Sigmoid colon (tissue), 7 donors: ENCODE measurements around the gene HABP4. TPM values are rescaled to one million over a fixed set of nuclear protein-coding genes. Genes with fewer than 3 reads are reported as not detected.

ENCODE experiments used
- DNase-seq: peaks from one replicate; pipeline ENCODE4 v3.0.0-alpha.2; 2019
- H3K27ac ChIP-seq, 4 donors: fragments of 200-600 bp; sonication (generic); one replicate each; pipeline ENCODE4 v1.5.1; 2016 to 2019; ENCODE audit warnings: mild to moderate bottlenecking in 1 of 4
- H3K27me3 ChIP-seq, 3 donors: fragments of 200-600 bp; sonication (generic); one replicate each; pipeline ENCODE4 v1.5.1; 2019; ENCODE audit warnings: mild to moderate bottlenecking in 1 of 3
- H3K36me3 ChIP-seq, 4 donors: fragments of 200-600 bp; sonication (generic); one replicate each; pipeline ENCODE4 v1.5.1; 2016 to 2019
- H3K4me1 ChIP-seq, 4 donors: fragments of 200-600 bp; sonication (generic); one replicate each; pipeline ENCODE4 v1.5.1; 2017 to 2019
- H3K4me3 ChIP-seq, 4 donors: fragments of 200-600 bp; sonication (generic); one replicate each; pipeline ENCODE4 v1.5.1; 2017 to 2019; ENCODE audit warnings: mild to moderate bottlenecking in 2 of 4, moderate library complexity in 1 of 4
- H3K9me3 ChIP-seq, 4 donors: fragments of 200-600 bp in 3 of 4; sonication (generic) in 3 of 4; one replicate each; pipeline versions ENCODE4 v1.5.1 to v1.6.1; 2013 to 2019
- EP300 ChIP-seq, 4 donors: sonication (generic); formaldehyde crosslinking; IDR thresholded peaks; one replicate each; pipeline ENCODE4 v1.6.1; 2017; ENCODE audit warnings: antibody characterized with exemption in 4 of 4
- POLR2A ChIP-seq, 2 donors: fragments of 450-650 bp; IDR thresholded peaks; one replicate each; pipeline ENCODE4 v1.6.1; 2016; ENCODE audit warnings: antibody characterized with exemption in 2 of 2, mild to moderate bottlenecking in 2 of 2, moderate library complexity in 2 of 2
- POLR2AphosphoS5 ChIP-seq, 4 donors: sonication (generic); formaldehyde crosslinking; IDR thresholded peaks; one replicate each; pipeline ENCODE4 v1.6.1; 2017; ENCODE audit warnings: antibody characterized with exemption in 4 of 4
- WGBS, 2 donors: extraction: QIAGEN DNeasy Blood & Tissue Kit; methylation state at CpG; one replicate each; pipeline ENCODE4 v1.1.7; 2013; 5-methylcytosine and 5-hydroxymethylcytosine counted together
- intact Hi-C: fragments of 100-400 bp; cut with DNase I; formaldehyde crosslinking; loops from one replicate; pipeline ENCODE4 v1.15.1; 2023
- polyA plus RNA-seq, 3 donors: library from polyadenylated mRNA; stranded (reverse); fragments of 200-250 nt; gene quantifications; one replicate each; pipeline ENCODE4 v1.2.3, GENCODE V29; 2013
- total RNA-seq, 4 donors: library from RNA; depleted of rRNA; stranded (reverse); fragments of >200 nt; gene quantifications; one replicate each; pipeline ENCODE4 v1.1.0, GENCODE V29; 2016
- TF ChIP-seq, protein P1 (sequence below), 4 experiments: fragments of 450-650 bp in 3 of 4; fragments of 200-600 bp in 1 of 4; IDR thresholded peaks; one replicate each; pipeline ENCODE4 v1.5.1; 2016 to 2019; ENCODE audit warnings: antibody characterized with exemption in 4 of 4, mild to moderate bottlenecking in 3 of 4, moderate library complexity in 2 of 4
- donor health status: healthy with polysubstance abuse.
- donor health status: Bipolar disorder and iron deficiency.
- donor health status: healthy.

Gene HABP4
- total and polyA plus RNA-seq, 7 donors: 2.5 to 23.5 (median 12.5) TPM

DNA sequence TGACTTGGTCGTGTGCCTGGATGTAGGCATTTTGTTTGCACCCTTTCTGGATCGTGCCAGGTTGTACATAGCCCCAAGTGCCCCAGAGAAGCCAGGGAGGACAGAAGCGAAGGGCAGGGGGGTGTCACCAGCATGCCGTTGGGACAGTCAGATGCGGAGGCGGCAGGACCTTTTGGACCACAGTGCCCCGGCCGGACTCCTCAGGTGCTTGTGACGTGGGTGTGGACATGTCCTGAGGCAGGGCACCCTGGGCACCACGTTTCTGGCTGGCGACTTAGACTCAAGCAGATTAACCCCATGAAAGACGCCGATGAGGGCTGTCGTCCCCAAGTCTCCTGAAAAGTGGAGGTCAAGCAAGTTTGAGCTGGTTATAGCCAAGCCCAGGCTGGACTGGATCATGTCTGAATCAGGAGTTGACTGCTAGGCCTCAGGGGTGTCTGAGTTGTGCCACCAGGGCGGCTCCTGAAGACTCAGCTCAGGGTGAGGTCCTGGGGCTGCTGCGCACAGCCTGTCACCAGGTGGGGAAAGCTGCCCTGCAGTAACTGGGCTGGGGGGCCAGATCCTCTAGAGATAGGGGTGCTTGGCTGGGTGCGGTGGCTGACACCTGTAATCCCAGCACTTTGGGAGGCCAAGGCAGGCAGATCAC is 42.0 kb downstream of the HABP4 start:
- Histone ChIP-seq H3K27me3 (no peaks in the 10 kb centered on the region), H3K4me1 (peaks cover 0 to 11% (median 3%) of the 10 kb centered on the region in 4 donors), H3K9me3 (no peaks in the 10 kb centered on the region), H3K36me3 (peaks cover 3 to 49% (median 19%) of the 10 kb centered on the region in 4 donors), H3K27ac (no peak overlapping the region), H3K4me3 (no peak overlapping the region)
- no peak for TF ChIP-seq POLR2AphosphoS5 (IDR thresholded peaks at IDR 0.05)
- no peak for TF ChIP-seq POLR2A (IDR thresholded peaks at IDR 0.05)
- TF ChIP-seq, protein P1, sequence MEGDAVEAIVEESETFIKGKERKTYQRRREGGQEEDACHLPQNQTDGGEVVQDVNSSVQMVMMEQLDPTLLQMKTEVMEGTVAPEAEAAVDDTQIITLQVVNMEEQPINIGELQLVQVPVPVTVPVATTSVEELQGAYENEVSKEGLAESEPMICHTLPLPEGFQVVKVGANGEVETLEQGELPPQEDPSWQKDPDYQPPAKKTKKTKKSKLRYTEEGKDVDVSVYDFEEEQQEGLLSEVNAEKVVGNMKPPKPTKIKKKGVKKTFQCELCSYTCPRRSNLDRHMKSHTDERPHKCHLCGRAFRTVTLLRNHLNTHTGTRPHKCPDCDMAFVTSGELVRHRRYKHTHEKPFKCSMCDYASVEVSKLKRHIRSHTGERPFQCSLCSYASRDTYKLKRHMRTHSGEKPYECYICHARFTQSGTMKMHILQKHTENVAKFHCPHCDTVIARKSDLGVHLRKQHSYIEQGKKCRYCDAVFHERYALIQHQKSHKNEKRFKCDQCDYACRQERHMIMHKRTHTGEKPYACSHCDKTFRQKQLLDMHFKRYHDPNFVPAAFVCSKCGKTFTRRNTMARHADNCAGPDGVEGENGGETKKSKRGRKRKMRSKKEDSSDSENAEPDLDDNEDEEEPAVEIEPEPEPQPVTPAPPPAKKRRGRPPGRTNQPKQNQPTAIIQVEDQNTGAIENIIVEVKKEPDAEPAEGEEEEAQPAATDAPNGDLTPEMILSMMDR (IDR thresholded peaks at IDR 0.05): no peak
- TF ChIP-seq EP300 (IDR thresholded peaks at IDR 0.05): no peak
- DNase-seq: no peak
- intact Hi-C loops: no loop called here
- 93% methylated on average over 17 of the region's 17 CpGs for WGBS, 2 donors

- intact Hi-C loops: no loop called here
- peaks cover 0 to under 1% (median 0%) of the 10 kb centered on the region in 4 donors for H3K4me1 ChIP-seq
- H3K27ac ChIP-seq: no peak overlapping the region
- H3K4me3 ChIP-seq: no peak overlapping the region
- H3K9me3 ChIP-seq: no peaks in the 10 kb centered on the region
- peaks cover 3 to 49% (median 18%) of the 10 kb centered on the region in 4 donors for H3K36me3 ChIP-seq
- WGBS, 2 donors: 92% methylated on average over 12 of the region's 12 CpGs
- no peaks in the 10 kb centered on the region for H3K27me3 ChIP-seq
- no peak for DNase-seq
- TF ChIP-seq EP300 (IDR thresholded peaks at IDR 0.05) (no peak), POLR2AphosphoS5 (IDR thresholded peaks at IDR 0.05) (no peak), POLR2A (IDR thresholded peaks at IDR 0.05) (no peak)
- TF ChIP-seq, protein P1 (IDR thresholded peaks at IDR 0.05): no peak
Observed at GRCh38 chr9:96492993-96493531, 43.1 kb downstream of the HABP4 start.

GRCh38 chr9:96493757-96494156 is 43.8 kb downstream of the HABP4 start:
- no peak overlapping the region for H3K27ac ChIP-seq

GRCh38 chr9:96494215-96494800 is 44.3 kb downstream of the HABP4 start:
- DNase-seq: no peak
- Histone ChIP-seq H3K4me1 (no peaks in the 10 kb centered on the region), H3K9me3 (no peaks in the 10 kb centered on the region), H3K27me3 (no peaks in the 10 kb centered on the region), H3K4me3 (no peak overlapping the region), H3K36me3 (peaks cover 0 to 36% (median 9%) of the 10 kb centered on the region in 4 donors), H3K27ac (no peak overlapping the region)
- no peak for TF ChIP-seq POLR2A (IDR thresholded peaks at IDR 0.05)
- no peak for TF ChIP-seq POLR2AphosphoS5 (IDR thresholded peaks at IDR 0.05)
- TF ChIP-seq, protein P1 (IDR thresholded peaks at IDR 0.05): no peak
- TF ChIP-seq EP300 (IDR thresholded peaks at IDR 0.05): no peak
- WGBS, 2 donors: 93 to 96% methylated on average over 8 of the region's 8 CpGs
- intact Hi-C loops: no loop called here

More at GRCh38 chr9:96493757-96494156, 43.8 kb downstream of the HABP4 start:
- Histone ChIP-seq H3K9me3 (no peaks in the 10 kb centered on the region), H3K36me3 (peaks cover 3 to 42% (median 14%) of the 10 kb centered on the region in 4 donors), H3K27me3 (no peaks in the 10 kb centered on the region), H3K4me3 (no peak overlapping the region), H3K4me1 (no peaks in the 10 kb centered on the region)
- intact Hi-C loops: no loop called here
- 85 to 87% methylated on average over 13 of the region's 13 CpGs for WGBS, 2 donors
- no peak for DNase-seq
- TF ChIP-seq, protein P1 (IDR thresholded peaks at IDR 0.05): no peak
- TF ChIP-seq POLR2AphosphoS5 (IDR thresholded peaks at IDR 0.05) (no peak), POLR2A (IDR thresholded peaks at IDR 0.05) (no peak), EP300 (IDR thresholded peaks at IDR 0.05) (no peak)
